SK-N-SH (cell line): ENCODE measurements around the gene SUPT5H. TPM values are rescaled to one million over a fixed set of nuclear protein-coding genes. Genes with fewer than 3 reads are reported as not detected.

Experiments used
- CTCF ChIA-PET: fragments of 300-600, 350-600 bp; formaldehyde crosslinking; extraction: SDS; loops from one replicate; lab custom pipeline; 2021; lab: Yijun Ruan, JAX
- POLR2A ChIA-PET: fragments of 350-600 bp; sonication (Branson Sonifier 250); formaldehyde crosslinking; extraction: SDS; loops from one replicate; lab custom pipeline; 2020; ENCODE audit warnings: antibody characterized with exemption, inconsistent platforms; lab: Yijun Ruan, JAX
- DNase-seq: peaks from one replicate; pipeline ENCODE4 v3.0.0; 2012
- H2AFZ ChIP-seq: fragments of 200-600 bp; sonication (generic); 2 replicates; pipeline ENCODE4 v1.8.1; 2016; ENCODE audit warnings: antibody characterized with exemption, mild to moderate bottlenecking, low read depth
- H3F3A ChIP-seq: fragments of 200-600 bp; sonication (generic); replicated peaks from 2 replicates; pipeline ENCODE3; 2016; ENCODE audit warnings: antibody characterized with exemption, mild to moderate bottlenecking; ENCODE audit not compliant: insufficient read depth
- H3K27ac ChIP-seq, 2 experiments: fragments of 200-500 bp in 1 of 2; fragments of 200-600 bp in 1 of 2; sonication (Bioruptor generic) in 1 of 2; sonication (generic), shearing (Covaris generic) in 1 of 2; 2 replicates each; pipeline versions ENCODE4 v1.5.1 to v1.6.1; 2014 to 2016; ENCODE audit warnings: low read depth in 2 of 2, inconsistent platforms in 1 of 2, low read length in 1 of 2, mild to moderate bottlenecking in 1 of 2, mixed read lengths in 1 of 2
- H3K27me3 ChIP-seq: fragments of 200-600 bp; sonication (generic), shearing (Covaris generic); 2 replicates; pipeline ENCODE4 v1.6.1; 2016; ENCODE audit warnings: mixed run types; ENCODE audit not compliant: insufficient read depth
- H3K36me3 ChIP-seq, 2 experiments: fragments of 200-500 bp in 1 of 2; fragments of 200-600 bp in 1 of 2; sonication (Bioruptor generic) in 1 of 2; sonication (generic) in 1 of 2; replicated peaks in 1 of 2; 2 replicates each; pipeline versions ENCODE3 to v1.5.1; 2014 to 2016; ENCODE audit warnings: low read length in 1 of 2, mild to moderate bottlenecking in 1 of 2; ENCODE audit not compliant: insufficient read depth in 2 of 2, control insufficient read depth in 1 of 2
- H3K4me1 ChIP-seq, 2 experiments: fragments of 200-500 bp in 1 of 2; fragments of 200-600 bp in 1 of 2; sonication (Bioruptor generic) in 1 of 2; sonication (generic), shearing (Covaris generic) in 1 of 2; 2 replicates each; pipeline versions ENCODE4 v1.5.1 to v1.6.1; 2014 to 2016; ENCODE audit warnings: low read depth in 1 of 2, low read length in 1 of 2, mixed run types in 1 of 2; ENCODE audit not compliant: insufficient read depth in 2 of 2, control insufficient read depth in 1 of 2
- H3K4me2 ChIP-seq: fragments of 200-600 bp; sonication (generic), shearing (Covaris generic); 2 replicates; pipeline ENCODE4 v1.6.1; 2017; ENCODE audit warnings: mixed run types
- H3K4me3 ChIP-seq, 2 experiments: fragments of 200-500 bp in 1 of 2; fragments of 200-600 bp in 1 of 2; sonication (Bioruptor generic) in 1 of 2; sonication (generic), shearing (Covaris generic) in 1 of 2; 2 replicates each; pipeline versions ENCODE4 v1.5.1 to v1.8.1; 2014 to 2016; ENCODE audit warnings: low read depth in 2 of 2, inconsistent platforms in 1 of 2, low read length in 1 of 2, mild to moderate bottlenecking in 1 of 2, mixed read lengths in 1 of 2, moderate library complexity in 1 of 2
- H3K79me2 ChIP-seq: fragments of 200-600 bp; sonication (generic); 2 replicates; pipeline ENCODE4 v1.8.1; 2017; ENCODE audit warnings: mild to moderate bottlenecking; ENCODE audit not compliant: insufficient read depth
- H3K9ac ChIP-seq: fragments of 200-600 bp; sonication (generic); 2 replicates; pipeline ENCODE4 v1.6.1; 2017; ENCODE audit warnings: mixed run types
- H3K9me2 ChIP-seq: fragments of 200-600 bp; sonication (generic); 2 replicates; pipeline ENCODE4 v1.6.1; 2017; ENCODE audit warnings: mixed run types
- H3K9me3 ChIP-seq: fragments of 200-600 bp; sonication (generic); 2 replicates; pipeline ENCODE4 v1.6.1; 2017; ENCODE audit warnings: mixed run types, mild to moderate bottlenecking, moderate library complexity
- H4K20me1 ChIP-seq: fragments of 200-600 bp; sonication (generic); 2 replicates; pipeline ENCODE4 v1.6.1; 2017; ENCODE audit warnings: mild to moderate bottlenecking, mixed run types; ENCODE audit not compliant: insufficient read depth
- EP300 ChIP-seq, 2 experiments: IDR thresholded peaks; 2 replicates each; pipeline versions ENCODE4 v1.4.0 to v1.6.1; 2012; ENCODE audit warnings: borderline replicate concordance in 1 of 2, low read depth in 1 of 2, low read length in 1 of 2
- EZH2phosphoT487 ChIP-seq: fragments of 200-600 bp; sonication (generic); IDR thresholded peaks from 2 replicates; pipeline ENCODE4 v1.6.1; 2017; ENCODE audit warnings: low read depth, mixed run types, mild to moderate bottlenecking, antibody characterized with exemption, moderate library complexity, borderline replicate concordance
- FOSL2 ChIP-seq: IDR thresholded peaks from 2 replicates; pipeline ENCODE4 v1.4.0; 2012; ENCODE audit warnings: low read depth, mild to moderate bottlenecking, moderate library complexity, borderline replicate concordance
- GATA2 ChIP-seq: sonication (generic); formaldehyde crosslinking; IDR thresholded peaks from 2 replicates; pipeline ENCODE4 v1.5.0; 2020; ENCODE audit warnings: mild to moderate bottlenecking, missing genetic modification reagents
- IRF3 ChIP-seq: fragments of 150-350 bp; IDR thresholded peaks from 2 replicates; pipeline ENCODE4 v1.6.1; 2016; ENCODE audit warnings: mild to moderate bottlenecking, low read depth, low read length
- JUND ChIP-seq: IDR thresholded peaks from 2 replicates; pipeline ENCODE4 v1.4.0; 2012
- MEF2A ChIP-seq: IDR thresholded peaks from 2 replicates; pipeline ENCODE4 v1.4.0; 2012; ENCODE audit warnings: low read depth, borderline replicate concordance
- MXI1 ChIP-seq: IDR thresholded peaks from 2 replicates; pipeline ENCODE4 v1.6.1; 2012; ENCODE audit warnings: mild to moderate bottlenecking, low read depth, low read length, improper control_type of control experiment
- NRF1 ChIP-seq: IDR thresholded peaks from 2 replicates; pipeline ENCODE4 v1.6.1; 2012; ENCODE audit warnings: low read depth, mild to moderate bottlenecking, low read length
- PBX3 ChIP-seq: IDR thresholded peaks from 2 replicates; pipeline ENCODE4; 2012
- POLR2AphosphoS5 ChIP-seq: IDR thresholded peaks from 2 replicates; pipeline ENCODE4 v1.6.1; 2012; ENCODE audit warnings: low read depth, low read length
- RAD21 ChIP-seq: IDR thresholded peaks from 2 replicates; pipeline ENCODE4 v1.6.1; 2012; ENCODE audit warnings: mild to moderate bottlenecking, low read length
- REST ChIP-seq: IDR thresholded peaks from 2 replicates; pipeline ENCODE4 v1.6.1; 2012; ENCODE audit warnings: mild to moderate bottlenecking, low read depth, low read length, moderate library complexity
- RFX5 ChIP-seq: IDR thresholded peaks from 2 replicates; pipeline ENCODE4 v1.6.1; 2012; ENCODE audit warnings: mild to moderate bottlenecking, improper control_type of control experiment, low read length
- SIN3A ChIP-seq: IDR thresholded peaks from 2 replicates; pipeline ENCODE4 v1.6.1; 2012; ENCODE audit warnings: low read depth, mild to moderate bottlenecking, low read length, moderate library complexity, borderline replicate concordance
- USF1 ChIP-seq: IDR thresholded peaks from 2 replicates; pipeline ENCODE4 v1.4.0; 2012; ENCODE audit warnings: low read depth, borderline replicate concordance
- YY1 ChIP-seq: IDR thresholded peaks from 2 replicates; pipeline ENCODE4 v1.4.0; 2012; ENCODE audit warnings: low read depth, mild to moderate bottlenecking
- WGBS: methylation state at CpG from one replicate; pipeline ENCODE4 v1.1.6; 2017; ENCODE audit warnings: low lambda C conversion rate; 5-methylcytosine and 5-hydroxymethylcytosine counted together
- polyA plus RNA-seq, 3 experiments: library from polyadenylated mRNA; depleted of rRNA; stranded (reverse); fragments of >200 nt; gene quantifications; 2 replicates each; pipeline ENCODE4 v1.2.3, GENCODE V29; 2012

Gene SUPT5H
- polyA plus RNA-seq, 1 of the 3 experiments (the other 2 are of a cell fraction): 137 TPM

GRCh38 chr19:39469036-39469435, 23.7 kb downstream of the SUPT5H start:
- no peak overlapping the region for H3K9ac ChIP-seq
- no peak for DNase-seq
- H4K20me1 ChIP-seq: no peaks in the 10 kb centered on the region
- no peak overlapping the region for H3K4me3 ChIP-seq
- no peak for TF ChIP-seq EP300 (IDR thresholded peaks at IDR 0.05; ENCODE audit: borderline replicate concordance in 1 of 2, low read depth in 1 of 2, low read length in 1 of 2)
- no peak for TF ChIP-seq GATA2 (CRISPR knock-in tag)
- no peak for TF ChIP-seq PBX3
- TF ChIP-seq YY1: no peak
- no peak for TF ChIP-seq MXI1
- TF ChIP-seq NRF1: no peak
- no peak for TF ChIP-seq USF1
- TF ChIP-seq POLR2AphosphoS5: no peak
- H3K4me2 ChIP-seq: no peak overlapping the region
- no peaks in the 10 kb centered on the region for H3K4me1 ChIP-seq
- no peaks in the 10 kb centered on the region for H3F3A ChIP-seq
- no peaks in the 10 kb centered on the region; the same call in 1 of the 2 replicates for H3K79me2 ChIP-seq
- H3K36me3 ChIP-seq: peaks cover 13 to 85% of the 10 kb centered on the region in 2 experiments
- H2AFZ ChIP-seq: no peak overlapping the region
- WGBS: 96% methylated on average over 7 of the region's 11 CpGs
- no peak overlapping the region for H3K27ac ChIP-seq
- H3K9me2 ChIP-seq: no peaks in the 10 kb centered on the region
- CTCF ChIA-PET: interaction anchor here (1.3 to 5.6 kb wide), 2 partner anchors 65 to 82 kb away, joined by 3 to 22 read pairs; partner anchors contain the start of gene EID2B
- POLR2A ChIA-PET: interaction anchor here (1.2 kb wide), 1 partner anchor 24 kb away, joined by 3 read pairs; the partner anchor contains the start of gene SUPT5H
- H3K9me3 ChIP-seq: no peaks in the 10 kb centered on the region
- H3K27me3 ChIP-seq: no peaks in the 10 kb centered on the region

- no peak overlapping the region for H3K4me3 ChIP-seq
- no peaks in the 10 kb centered on the region for H3F3A ChIP-seq
- CTCF ChIA-PET: interaction anchor here (5.6 kb wide), 1 partner anchor 64 kb away, joined by 22 read pairs; the partner anchor contains the start of gene EID2B
- H2AFZ ChIP-seq: no peak overlapping the region
- H3K79me2 ChIP-seq: no peaks in the 10 kb centered on the region; the same call in 1 of the 2 replicates
- H3K9me3 ChIP-seq: no peaks in the 10 kb centered on the region
- TF ChIP-seq MXI1: no peak
- TF ChIP-seq IRF3: no peak
- no peak for TF ChIP-seq FOSL2
- TF ChIP-seq RFX5: no peak
- no peak for TF ChIP-seq EZH2phosphoT487
- no peak for TF ChIP-seq SIN3A
- no peak for TF ChIP-seq PBX3
- no peak for TF ChIP-seq JUND
- TF ChIP-seq MEF2A: no peak
- TF ChIP-seq REST: no peak
- no peak for TF ChIP-seq RAD21
- H3K27ac ChIP-seq: no peak overlapping the region
- no peak overlapping the region for H3K9ac ChIP-seq
- H3K4me2 ChIP-seq: no peak overlapping the region
- no peak for DNase-seq
- H3K4me1 ChIP-seq: no peaks in the 10 kb centered on the region
- H3K9me2 ChIP-seq: no peaks in the 10 kb centered on the region
- no peaks in the 10 kb centered on the region for H4K20me1 ChIP-seq
- POLR2A ChIA-PET: interaction anchor here (1.2 kb wide), 1 partner anchor 24 kb away, joined by 3 read pairs; the partner anchor contains the start of gene SUPT5H
- WGBS: 87% methylated on average over 6 of the region's 6 CpGs
- H3K36me3 ChIP-seq: peaks cover 12 to 88% of the 10 kb centered on the region in 2 experiments
- no peaks in the 10 kb centered on the region for H3K27me3 ChIP-seq
Measured at GRCh38 chr19:39469567-39469966, 24.2 kb downstream of the SUPT5H start.
